KMS-11 (cell line): ENCODE measurements around the gene PPARA.

Experiments
- H2AFZ ChIP-seq: fragments of 200-600 bp; sonication (generic); 2 replicates; pipeline ENCODE4 v1.6.1; 2016; ENCODE audit warnings: antibody characterized with exemption, mixed run types, low read depth
- H3K27ac ChIP-seq: fragments of 200-600 bp; sonication (generic); 2 replicates; pipeline ENCODE4 v1.6.1; 2016; ENCODE audit warnings: mild to moderate bottlenecking, mixed run types
- H3K27me3 ChIP-seq: fragments of 200-600 bp; sonication (generic); 2 replicates; pipeline ENCODE4 v1.6.1; 2017; ENCODE audit warnings: mild to moderate bottlenecking, low read depth, mixed run types, moderate library complexity; ENCODE audit not compliant: insufficient read depth
- H3K36me3 ChIP-seq: fragments of 200-600 bp; sonication (generic); 2 replicates; pipeline ENCODE4 v1.6.1; 2017; ENCODE audit warnings: mild to moderate bottlenecking, mixed run types; ENCODE audit not compliant: insufficient read depth
- H3K4me1 ChIP-seq: fragments of 200-600 bp; sonication (generic); 2 replicates; pipeline ENCODE4 v1.6.1; 2016; ENCODE audit warnings: mild to moderate bottlenecking, low read depth, mixed run types; ENCODE audit not compliant: poor library complexity, severe bottlenecking
- H3K4me2 ChIP-seq: fragments of 200-600 bp; sonication (generic); 2 replicates; pipeline ENCODE4 v1.7.0; 2016; ENCODE audit warnings: mild to moderate bottlenecking, mixed run types
- H3K4me3 ChIP-seq: fragments of 200-600 bp; sonication (generic); IDR thresholded peaks from 2 replicates; pipeline ENCODE4 v1.6.1; 2017; ENCODE audit warnings: low read depth, low read length, mixed read lengths; ENCODE audit not compliant: insufficient read depth
- H3K79me2 ChIP-seq: fragments of 200-600 bp; sonication (generic); 2 replicates; pipeline ENCODE4 v1.6.1; 2016; ENCODE audit warnings: low read depth, mixed run types; ENCODE audit not compliant: insufficient read depth
- H3K9ac ChIP-seq: fragments of 200-600 bp; sonication (generic); 2 replicates; pipeline ENCODE4 v1.6.1; 2016; ENCODE audit warnings: mild to moderate bottlenecking, mixed run types
- H4K20me1 ChIP-seq: fragments of 200-600 bp; sonication (generic); 2 replicates; pipeline ENCODE4 v1.6.1; 2016; ENCODE audit warnings: mild to moderate bottlenecking, mixed run types; ENCODE audit not compliant: insufficient read depth
- CTCF ChIP-seq: fragments of 200-600 bp; sonication (generic); conservative IDR thresholded peaks from 2 replicates; pipeline ENCODE4 v1.6.1; 2017; ENCODE audit warnings: low read depth, mild to moderate bottlenecking, antibody characterized with exemption, low read length, moderate library complexity, mixed read lengths

PPARA gene

GRCh38 chr22:46226577-46226976 lies 76.3 kb downstream of the PPARA start:
- Histone ChIP-seq H4K20me1 (no peaks in the 10 kb centered on the region), H3K79me2 (no peaks in the 10 kb centered on the region), H3K4me1 (no peaks in the 10 kb centered on the region), H3K4me3 (no peak overlapping the region), H3K9ac (no peak overlapping the region), H3K27me3 (no peaks in the 10 kb centered on the region), H3K27ac (no peak overlapping the region), H3K4me2 (no peak overlapping the region), H3K36me3 (no peaks in the 10 kb centered on the region), H2AFZ (no peak overlapping the region)
- TF ChIP-seq CTCF = no peak

- Histone ChIP-seq H3K9ac (no peak overlapping the region), H3K27me3 (no peaks in the 10 kb centered on the region), H4K20me1 (no peaks in the 10 kb centered on the region), H3K27ac (no peak overlapping the region), H3K36me3 (no peaks in the 10 kb centered on the region), H3K4me2 (no peak overlapping the region), H3K4me1 (no peaks in the 10 kb centered on the region), H3K79me2 (no peaks in the 10 kb centered on the region), H2AFZ (no peak overlapping the region), H3K4me3 (no peak overlapping the region)
- TF ChIP-seq CTCF = no peak
Observed at GRCh38 chr22:46229701-46230100, 79.4 kb downstream of the PPARA start.

- no peak for TF ChIP-seq CTCF
- Histone ChIP-seq H3K4me2 (no peak overlapping the region), H3K4me3 (no peak overlapping the region), H2AFZ (no peak overlapping the region), H3K27me3 (no peaks in the 10 kb centered on the region), H4K20me1 (no peaks in the 10 kb centered on the region), H3K9ac (no peak overlapping the region), H3K4me1 (no peaks in the 10 kb centered on the region), H3K79me2 (no peaks in the 10 kb centered on the region), H3K27ac (no peak overlapping the region), H3K36me3 (no peaks in the 10 kb centered on the region)
Observed at GRCh38 chr22:46230262-46230901, 80.1 kb downstream of the PPARA start.

DNA sequence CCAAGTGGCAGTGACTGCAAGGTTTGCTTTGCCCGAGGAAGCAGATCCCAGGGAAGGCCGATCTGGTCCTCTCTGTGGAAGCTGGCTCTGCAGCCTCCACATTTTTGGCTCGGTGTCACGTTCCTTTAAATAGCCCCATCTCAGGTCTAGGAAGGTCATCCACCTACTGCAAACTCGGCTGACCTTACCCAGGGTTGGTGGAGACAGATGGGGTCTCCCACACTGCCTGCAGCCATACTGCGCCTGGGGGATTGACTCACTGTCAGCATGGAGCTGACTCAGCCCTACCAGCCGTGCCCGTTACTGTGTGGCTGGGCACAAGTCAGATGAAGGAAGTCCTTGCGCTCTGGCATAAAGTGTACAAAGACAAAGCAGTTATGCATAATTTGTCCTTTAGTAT lies 82.9 kb downstream of the PPARA start:
- Histone ChIP-seq H3K27me3 (no peaks in the 10 kb centered on the region), H3K36me3 (no peaks in the 10 kb centered on the region), H3K4me1 (peaks cover 2% of the 10 kb centered on the region), H3K27ac (no peak overlapping the region), H2AFZ (no peak overlapping the region), H3K79me2 (no peaks in the 10 kb centered on the region), H4K20me1 (no peaks in the 10 kb centered on the region), H3K4me3 (no peak overlapping the region), H3K9ac (no peak overlapping the region), H3K4me2 (no peak overlapping the region)
- no peak for TF ChIP-seq CTCF
